GM19238 (cell line): ENCODE data around the gene NAIF1.
A peak's percentile ranks its signal among the peaks of the same experiment; 100 is the strongest.

Experiments
- DNase-seq: peaks from one replicate; pipeline ENCODE4 v3.0.0; 2011; ENCODE audit warnings: low spot score; ENCODE audit not compliant: insufficient read length

Gene NAIF1

DNA sequence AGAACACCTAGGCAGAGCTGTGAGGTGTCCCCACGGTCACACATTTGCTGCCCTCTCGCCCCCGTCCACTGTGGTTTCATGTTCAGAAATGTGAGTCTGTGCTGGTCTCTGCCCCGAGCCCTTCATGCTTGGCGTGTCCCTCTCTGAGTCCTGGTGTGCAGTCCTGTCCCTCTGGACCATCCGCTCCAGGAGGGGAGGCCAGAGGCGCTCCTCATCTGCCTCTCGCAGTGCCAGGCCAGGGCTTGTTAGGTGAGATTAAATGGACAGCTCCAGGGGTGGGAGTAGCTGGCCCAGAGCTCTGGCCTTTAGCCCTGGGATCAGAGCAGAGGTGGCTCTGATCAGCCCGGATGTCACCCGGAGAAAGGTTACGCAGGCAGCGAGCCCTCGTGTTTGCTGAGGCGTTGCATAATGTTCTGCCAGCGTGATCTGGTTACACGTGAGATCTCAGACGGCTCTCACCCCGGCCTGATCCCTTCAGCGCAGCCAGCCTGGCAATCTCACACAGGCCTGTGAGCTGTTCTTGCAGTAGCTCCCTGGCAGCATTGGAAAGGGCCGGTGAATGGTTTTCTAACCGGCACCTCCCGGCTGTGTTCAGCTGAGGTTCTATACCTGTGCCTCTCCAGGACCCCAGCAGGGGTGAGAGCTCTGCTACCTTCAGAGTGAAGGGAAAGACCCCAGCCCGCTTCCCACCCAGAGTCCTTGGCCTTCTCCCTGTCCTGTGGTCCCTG is 35.9 kb upstream of the NAIF1 start:
- DNase-seq = no peak

DNA sequence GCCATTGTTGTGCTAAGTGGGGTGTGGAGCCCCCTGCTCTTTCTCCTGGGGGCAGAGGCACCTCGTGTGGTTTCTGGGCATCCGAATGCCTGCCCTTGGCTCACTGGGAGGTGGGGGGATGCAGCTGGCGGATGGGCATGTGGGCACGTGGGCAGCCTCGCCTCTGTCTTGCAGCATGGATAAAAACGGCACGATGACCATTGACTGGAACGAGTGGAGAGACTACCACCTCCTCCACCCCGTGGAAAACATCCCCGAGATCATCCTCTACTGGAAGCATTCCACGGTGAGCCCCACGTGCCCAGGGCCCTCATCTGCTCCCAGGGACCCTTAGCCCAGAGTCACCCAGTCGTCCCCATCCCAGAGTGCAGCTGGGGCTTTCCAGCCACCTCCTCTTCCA is 35.1 kb upstream of the NAIF1 start:
- no peak for DNase-seq

DNA sequence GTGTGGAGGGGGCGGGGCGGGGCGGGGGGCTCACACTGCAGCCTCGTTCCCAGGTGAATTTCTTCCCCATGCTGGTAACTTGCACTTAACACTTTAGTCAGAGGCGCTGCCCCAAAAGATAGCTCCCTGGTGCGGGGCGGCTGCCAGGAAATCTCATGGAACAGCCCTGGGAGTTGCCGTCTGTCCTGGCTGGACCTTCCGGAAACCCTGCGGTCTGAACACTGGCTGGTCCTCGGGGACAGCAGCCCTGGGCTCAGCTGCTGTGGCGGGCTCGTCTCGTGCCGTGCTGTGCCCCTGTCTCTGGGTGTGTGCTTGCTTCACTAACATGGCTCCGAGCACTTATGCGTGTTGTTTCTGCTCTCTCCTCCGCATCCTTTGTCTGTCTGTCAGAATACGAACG is 34.6 kb upstream of the NAIF1 start:
- no peak for DNase-seq

DNA sequence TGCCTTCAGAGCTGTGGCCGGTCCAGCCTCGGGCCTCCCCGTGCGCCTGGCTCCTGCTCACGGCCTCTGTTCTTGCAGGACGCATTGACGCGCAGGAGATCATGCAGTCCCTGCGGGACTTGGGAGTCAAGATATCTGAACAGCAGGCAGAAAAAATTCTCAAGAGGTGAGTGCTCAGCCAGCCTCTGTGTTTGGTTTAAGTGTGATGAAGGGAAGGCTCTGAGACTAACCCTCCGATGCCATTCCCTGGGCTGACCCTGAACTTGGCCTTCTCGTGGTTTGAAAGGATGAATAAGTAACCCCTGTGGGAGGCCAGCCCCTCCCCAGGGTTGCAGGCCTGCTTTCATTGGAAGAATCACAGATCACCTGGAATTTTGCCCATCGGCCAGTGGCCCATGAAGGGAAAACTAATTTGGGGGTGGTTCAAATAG is 34.1 kb upstream of the NAIF1 start:
- DNase-seq = no peak

DNA sequence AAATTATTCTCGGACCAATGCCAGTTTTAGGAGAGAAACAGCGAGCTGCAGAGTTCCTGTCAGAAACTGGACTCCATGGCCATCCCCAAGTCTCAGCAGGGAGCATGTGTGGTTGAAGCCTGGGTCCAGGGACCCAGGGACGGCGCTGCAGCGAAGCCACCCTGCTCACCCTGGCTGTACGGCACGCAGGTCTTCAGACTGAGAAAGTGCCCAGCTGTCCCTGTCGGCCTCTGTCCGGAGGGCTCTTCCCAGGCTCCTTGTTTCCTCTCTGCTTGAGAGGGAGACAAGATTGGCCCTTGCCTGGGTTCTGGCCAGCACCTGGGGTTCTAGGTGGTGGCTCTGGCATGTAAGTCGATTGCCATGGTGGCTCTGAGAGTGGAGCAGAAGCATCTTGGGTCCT is 33.5 kb upstream of the NAIF1 start:
- no peak for DNase-seq

DNA sequence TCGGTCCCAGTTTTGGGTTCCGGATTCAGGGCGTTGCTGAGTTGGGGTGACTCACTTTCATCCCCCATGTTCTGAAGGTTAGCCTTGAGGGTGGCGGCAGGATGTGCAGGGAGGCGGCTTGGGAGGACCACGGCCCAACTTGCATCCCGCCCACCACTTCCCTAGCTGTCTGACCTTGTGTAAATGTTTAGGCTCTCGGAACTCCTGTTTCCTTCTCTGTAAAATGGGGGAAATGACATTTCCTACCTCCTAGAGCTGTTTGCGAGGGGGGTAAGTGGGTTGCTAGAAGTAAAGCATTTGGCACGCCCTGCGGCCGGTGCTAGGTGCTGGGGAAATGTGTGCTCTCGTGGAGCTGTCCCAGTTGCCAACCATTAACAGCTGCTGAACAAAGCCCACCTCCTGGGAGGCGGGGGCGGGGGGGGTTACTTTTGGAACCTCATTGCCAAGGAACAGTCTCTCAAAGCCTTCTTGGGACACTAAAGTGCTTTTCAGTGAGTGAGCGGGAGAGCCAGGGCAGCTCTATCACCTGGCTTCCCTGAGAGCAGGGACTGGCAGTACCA is 32.9 kb upstream of the NAIF1 start:
- DNase-seq = no peak

DNA sequence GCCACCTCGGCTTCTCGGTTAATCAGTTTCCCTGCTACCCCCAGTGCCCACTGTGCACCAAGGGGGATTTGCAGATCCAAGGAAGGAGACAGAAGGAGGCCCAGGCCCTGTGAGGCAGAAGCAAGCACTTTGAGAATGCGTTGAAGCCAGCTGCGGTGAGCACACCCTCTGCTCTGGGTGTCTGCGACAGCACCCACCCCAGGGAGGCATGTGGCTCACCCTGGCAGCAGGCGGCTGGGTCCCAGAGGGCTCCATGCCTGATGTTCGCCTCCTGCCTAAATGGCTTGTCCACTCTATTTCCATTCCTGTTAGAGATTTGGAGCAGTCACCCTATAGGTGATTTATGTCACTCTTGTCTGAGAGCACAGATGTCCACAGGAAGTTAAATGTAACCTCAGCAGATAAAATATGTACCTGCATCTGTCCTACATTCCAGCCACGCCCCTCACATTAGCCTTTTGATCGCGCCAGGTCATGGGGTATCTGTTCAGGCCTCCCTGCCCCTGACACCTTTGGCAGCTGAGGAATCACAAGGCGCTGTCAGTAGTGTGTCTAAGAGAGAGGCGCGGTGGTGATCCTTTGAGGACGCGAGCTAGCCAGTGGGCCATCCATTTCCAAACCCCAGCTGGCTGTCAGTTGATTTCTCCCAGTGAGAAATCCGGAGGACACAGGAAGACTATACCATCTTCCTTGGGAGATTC is 32.3 kb upstream of the NAIF1 start:
- DNase-seq = no peak

DNA sequence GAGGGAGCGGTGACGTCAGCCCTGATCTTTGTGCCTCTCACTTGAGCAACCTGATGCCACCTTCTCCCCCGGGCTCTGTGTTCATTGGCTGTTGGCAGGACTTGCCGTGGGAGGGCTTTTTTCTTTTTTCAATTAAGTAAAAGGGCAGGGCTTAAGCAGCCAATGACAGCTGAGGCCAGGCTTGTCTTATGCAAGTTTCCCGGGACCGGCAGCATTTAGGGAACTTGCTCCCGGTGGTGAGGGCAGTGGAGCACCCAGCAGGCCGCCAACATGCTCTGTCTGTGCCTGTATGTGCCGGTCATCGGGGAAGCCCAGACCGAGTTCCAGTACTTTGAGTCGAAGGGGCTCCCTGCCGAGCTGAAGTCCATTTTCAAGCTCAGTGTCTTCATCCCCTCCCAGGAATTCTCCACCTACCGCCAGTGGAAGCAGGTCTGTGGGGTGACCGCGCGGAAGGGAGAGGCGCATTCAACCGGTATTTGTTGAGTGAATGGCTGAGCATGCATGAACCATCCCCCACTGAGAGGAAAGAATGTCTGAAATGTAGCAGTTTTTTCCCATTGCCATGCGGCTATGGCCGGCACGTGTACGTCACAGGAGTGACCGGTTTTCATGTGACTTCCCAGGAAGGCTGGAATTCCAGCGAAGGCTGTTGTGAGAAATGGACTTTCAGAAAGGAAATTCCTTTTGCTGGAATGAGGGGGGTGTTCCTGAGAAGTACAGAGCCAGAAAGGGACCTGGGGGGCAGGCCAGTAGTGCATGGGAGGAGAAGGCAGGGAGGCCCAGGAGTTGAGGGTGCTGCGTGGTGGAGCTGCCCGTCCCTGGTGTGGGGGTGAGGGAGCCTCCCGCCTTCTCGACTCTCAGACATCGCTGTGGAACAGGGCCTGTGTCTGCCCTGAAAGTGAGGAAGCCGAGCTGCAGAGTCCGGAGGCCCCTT is 31.4 kb upstream of the NAIF1 start:
- no peak for DNase-seq

DNA sequence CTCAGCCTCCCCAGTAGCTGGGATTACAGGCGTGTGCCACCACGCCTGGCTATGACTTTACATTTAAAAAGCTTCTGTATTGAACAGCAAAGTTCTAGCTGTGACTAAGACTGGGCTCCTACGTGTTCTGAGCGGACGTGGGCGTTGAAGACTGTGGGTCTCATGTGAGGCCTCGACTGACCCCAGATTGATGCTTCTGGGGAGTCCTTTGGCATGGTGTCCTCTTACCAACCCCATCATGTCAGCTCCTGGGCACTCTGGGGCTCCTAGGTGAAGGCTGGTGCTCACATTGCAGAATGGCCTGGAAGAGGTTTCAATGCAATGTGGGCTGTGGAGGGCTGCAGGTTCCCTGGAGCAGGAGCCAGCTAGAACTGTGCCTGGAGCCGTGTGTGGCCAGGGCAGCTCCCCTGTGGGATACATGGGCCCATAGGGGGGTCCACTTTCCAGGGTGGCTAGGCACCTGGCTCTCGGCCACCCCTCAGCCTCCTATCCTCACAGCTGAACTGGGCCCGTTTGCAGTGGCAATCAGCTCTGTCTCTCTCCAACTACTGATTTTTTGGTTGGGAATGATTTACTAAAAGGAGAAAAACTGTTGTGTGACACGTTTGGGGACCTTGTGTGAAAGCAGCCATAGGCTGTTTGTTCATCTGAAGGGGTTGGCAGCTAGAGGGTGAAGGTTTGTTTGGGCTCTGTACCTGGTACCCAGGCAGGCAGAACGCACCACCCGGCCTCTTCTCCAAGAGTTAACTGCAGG is 30.6 kb upstream of the NAIF1 start:
- no peak for DNase-seq

DNA sequence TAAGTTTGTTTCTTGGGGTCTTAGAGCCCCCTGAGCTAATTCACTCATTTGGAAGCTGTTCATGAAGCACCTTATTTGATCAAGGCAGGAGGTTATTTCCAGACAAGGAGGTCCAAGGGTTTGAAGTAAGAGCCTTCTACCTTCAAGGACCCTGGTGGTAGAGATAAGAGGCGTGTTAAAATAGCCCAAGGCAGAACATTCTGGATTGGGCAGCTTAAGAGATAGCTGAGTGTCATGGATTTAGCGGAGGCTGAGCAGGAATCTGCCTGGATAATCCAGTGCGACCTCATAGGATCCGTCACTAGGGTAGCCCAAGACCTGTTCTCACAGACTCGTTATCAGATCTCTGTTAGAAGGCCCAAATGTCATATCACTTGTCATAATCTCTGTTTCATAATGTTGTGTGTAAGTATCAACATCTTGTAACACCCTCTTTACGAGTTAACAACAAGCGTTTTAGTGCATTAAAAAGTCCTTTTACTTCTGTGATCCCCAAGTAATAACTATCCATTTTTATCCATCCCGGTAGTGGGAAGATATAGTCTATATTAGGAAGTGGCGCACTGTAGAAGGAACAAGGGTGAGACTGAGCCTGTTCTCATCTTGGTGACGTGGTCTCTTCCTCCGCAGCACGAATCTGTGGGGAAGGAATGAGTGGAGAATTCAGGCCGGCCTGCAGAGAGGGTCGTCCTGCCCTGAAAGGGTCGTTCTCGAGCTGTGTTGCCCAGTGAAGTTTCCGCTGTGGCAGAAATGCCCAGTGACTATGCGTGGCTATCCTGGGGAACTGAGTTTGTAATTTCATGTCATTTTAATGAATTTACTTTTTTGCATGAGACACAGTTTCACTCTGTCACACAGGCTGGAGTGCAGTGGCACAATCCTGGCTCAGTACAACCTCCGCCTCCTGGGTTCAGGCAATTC is 29.8 kb upstream of the NAIF1 start:
- DNase-seq = no peak

DNA sequence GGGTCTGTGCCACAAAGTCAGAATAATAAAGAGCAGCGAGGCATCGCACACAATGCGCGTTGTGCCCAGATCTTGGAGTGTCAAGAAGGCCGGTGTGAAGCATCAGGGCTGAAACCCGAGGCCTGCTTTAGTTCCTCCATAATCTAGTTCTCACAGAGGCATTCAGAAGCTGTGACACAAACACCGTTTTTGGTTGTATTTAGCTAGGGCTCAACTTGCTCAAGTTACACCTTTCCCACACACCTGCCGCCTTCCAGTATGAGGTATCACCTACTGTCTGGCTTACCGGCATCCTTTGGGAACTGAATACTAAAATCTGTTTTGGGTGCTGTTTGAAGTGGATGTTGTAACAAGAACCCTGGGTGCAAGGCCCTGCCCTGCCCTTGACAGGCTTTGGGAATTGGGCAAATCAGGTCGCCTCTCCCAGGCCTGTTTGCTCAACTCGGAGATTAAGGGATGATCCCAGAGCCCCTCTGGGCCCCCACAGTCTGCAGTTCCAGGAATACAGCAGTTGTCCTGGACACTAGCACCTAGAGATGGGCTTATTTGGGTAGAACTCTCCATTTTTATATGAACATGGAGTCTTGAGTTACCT is 27.9 kb upstream of the NAIF1 start:
- DNase-seq = no peak

DNA sequence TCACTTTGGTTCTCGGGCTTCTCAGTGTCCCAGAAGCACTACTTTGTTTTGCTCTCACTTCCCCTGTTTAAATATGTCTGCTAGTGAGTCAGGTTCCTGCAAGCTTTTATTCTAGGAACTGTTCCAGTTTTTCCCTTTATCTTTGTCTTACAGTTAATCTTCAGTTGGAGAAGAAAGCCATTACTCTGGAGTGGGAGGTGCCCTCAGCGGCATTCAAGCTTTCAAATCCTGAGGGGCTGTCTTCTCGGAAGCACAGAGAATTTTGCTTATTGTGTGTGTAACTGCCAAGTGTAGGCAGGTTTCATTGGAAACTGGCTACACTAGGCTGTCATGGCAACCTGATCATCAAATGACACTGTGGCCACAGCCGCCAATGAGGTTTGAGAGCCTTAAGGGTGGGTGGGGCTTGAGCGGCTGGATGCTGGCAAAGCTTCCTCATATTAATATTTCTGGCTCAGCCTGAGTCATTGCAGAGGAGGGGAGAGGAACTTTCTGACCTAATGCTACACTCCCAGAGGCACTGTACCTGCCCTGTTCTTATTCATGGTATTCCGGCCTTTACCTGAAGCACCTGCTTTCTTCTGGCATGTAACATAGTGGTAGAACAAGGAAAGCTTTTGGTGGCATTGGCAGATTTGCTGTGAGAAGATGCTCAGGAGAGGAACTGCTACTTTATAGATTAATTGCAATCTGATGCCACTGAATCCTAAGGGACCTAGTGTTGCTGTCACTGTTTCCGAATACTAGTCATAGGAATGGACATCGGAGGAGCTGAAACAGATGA is 27.2 kb upstream of the NAIF1 start:
- DNase-seq = peak; percentile 84

DNA sequence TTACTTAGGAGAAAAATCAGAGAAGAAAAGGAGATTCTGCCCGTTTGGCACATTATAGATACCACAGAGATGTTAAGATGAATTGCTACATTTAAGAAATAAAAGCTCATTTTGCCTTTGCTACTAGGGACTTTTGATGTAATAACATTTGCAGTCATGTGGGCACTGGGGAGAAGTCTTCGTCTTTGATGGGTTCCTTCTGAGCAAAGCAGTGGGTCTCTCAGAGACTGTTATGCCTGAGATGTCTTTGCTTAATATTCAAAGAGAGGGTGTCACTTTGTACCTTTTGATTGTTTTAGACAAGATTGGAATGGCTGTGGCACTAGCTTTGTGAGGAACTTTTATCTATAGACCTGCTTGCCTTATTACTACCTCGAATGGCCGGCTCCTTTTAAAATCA is 25.9 kb upstream of the NAIF1 start:
- no peak for DNase-seq

DNA sequence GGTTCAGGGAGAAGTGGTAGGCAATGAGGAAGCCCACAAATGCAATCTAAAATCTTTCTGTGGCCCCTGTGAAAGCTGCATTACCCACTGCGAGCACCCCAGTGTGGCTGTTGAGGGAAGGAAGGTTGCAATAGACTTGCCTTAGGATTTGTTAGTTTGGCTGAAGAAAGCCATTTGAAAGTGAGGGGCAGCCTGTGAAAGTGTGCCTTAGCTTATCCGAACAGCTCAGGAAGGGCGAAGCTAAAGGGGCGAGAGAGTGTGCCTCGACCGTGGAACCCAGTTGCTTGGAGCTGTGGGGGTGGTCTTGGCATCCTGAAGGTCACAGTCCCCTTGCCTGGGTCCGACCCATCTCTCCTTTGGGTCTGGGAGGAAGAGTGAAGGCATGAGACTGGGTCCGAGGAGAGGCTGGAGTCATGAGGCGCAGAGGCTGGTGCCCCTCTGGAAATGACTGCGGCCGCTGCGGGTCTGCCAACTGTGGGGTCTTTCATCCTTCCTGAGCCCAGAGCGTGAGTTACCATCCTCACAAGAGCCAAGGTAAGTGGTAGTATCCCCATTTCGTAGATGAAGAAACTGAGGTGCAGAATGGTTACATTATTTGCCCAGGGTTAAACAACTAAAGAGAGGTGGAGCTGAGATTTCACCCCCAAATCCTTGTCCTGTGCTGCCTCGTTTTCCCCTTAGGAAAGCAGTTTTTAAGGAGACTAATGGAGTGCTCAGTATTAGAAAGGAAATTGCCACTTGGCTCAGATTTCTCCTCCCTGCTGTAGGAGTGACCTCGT is 25.3 kb upstream of the NAIF1 start:
- DNase-seq = no peak

DNA sequence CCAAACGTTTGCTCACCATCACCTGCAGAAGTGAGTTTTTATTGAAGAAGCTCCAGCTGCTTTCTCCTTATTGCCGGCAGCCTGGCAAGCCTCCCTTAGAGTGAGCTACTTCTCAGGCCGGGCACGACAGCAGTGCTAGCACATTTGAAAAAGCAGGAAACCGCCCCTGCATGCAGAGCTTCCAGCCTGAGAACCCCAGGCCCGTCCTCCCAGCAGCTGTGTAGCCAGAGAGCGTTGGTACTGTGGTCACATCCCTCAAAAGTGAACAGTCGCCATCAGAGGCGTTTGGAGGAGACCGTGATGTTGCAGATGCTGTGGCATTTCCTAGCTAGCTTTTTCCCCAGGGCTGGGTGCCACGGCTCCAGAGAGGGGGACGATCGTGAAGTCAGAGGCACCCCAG is 24.5 kb upstream of the NAIF1 start:
- no peak for DNase-seq

DNA sequence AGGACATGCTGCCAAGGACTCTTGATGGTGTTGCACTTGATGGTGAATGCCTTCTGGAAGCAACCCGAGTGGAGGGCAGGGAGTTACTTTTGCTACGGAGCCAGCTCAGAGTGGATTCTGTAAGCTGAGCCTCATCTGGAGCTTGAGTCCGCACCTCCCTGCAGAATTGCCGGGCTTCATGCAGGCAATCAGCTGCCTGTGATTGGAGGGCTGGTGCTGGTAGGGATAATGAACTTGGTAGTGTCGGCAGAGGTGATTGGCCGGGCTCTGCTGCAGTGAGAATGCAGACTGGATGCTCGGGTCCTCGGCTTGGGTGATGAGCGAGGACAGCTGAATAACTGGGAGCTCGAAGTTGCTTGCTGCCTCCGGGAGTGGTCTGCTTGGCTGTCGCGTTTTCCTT is 24.0 kb upstream of the NAIF1 start:
- no peak for DNase-seq

DNA sequence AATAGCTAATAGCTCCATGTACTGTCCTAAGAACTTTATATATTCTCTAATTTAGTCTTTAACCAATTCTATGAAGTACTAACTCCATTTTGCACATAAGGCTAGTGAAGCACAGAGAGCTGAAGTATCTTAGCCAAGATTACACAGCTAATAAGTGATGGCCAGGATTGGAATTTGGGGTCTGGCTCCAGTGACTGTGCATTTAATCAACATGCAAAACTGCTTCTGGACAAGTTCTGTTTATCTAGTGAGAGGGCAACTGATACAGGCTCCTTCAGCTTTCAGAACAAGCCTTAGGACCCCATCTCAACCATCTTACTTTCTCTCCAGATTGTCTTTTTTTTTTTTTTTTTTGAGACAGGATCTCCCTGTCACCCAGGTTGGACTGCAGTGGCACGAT is 22.2 kb upstream of the NAIF1 start:
- no peak for DNase-seq
